ENCODE measurements around the gene SIX4. TPM values are rescaled to one million over a fixed set of nuclear protein-coding genes. Genes with fewer than 3 reads are reported as not detected.

SIX4 gene
- total RNA-seq, 2 donors from 2014 or later: 17.6 to 21.3 TPM

GRCh38 chr14:60720391-60720790, 3.8 kb downstream of the SIX4 start:
- no peak for DNase-seq (ENCODE audit: low spot score)
- 50% methylated on average over 1 of the region's 1 CpG for WGBS
- TF ChIP-seq POLR2AphosphoS5 (IDR thresholded peaks at IDR 0.05): no peak
- no peak for TF ChIP-seq POLR2A (IDR thresholded peaks at IDR 0.05)
- TF ChIP-seq CTCF (IDR thresholded peaks at IDR 0.05): no peak
- Histone ChIP-seq H3K36me3 (no peaks in the 10 kb centered on the region), H3K27ac (peak overlapping the region in 1 of 2 donors; percentile 94), H3K27me3 (replicated peaks; ENCODE audit: insufficient read depth) (no peaks in the 10 kb centered on the region), H3K9me3 (no peaks in the 10 kb centered on the region), H3K4me3 (no peak overlapping the region), H3K4me1 (replicated peaks) (no peaks in the 10 kb centered on the region)
- intact Hi-C loops (cut with DNase I): loop anchor here (5.0 to 10.0 kb wide), 4 partner anchors 68 to 626 kb away; partner anchors contain the start of genes PCNX4, SLC38A6 and TRMT5

- no peaks in the 10 kb centered on the region for H3K36me3 ChIP-seq
- H3K4me3 ChIP-seq: no peak overlapping the region
- H3K27ac ChIP-seq: no peak overlapping the region
- intact Hi-C loops (cut with DNase I): no loop called here
- no peak for DNase-seq (ENCODE audit: low spot score)
- H3K4me1 ChIP-seq (replicated peaks): no peaks in the 10 kb centered on the region
- H3K27me3 ChIP-seq (replicated peaks; ENCODE audit: insufficient read depth): no peaks in the 10 kb centered on the region
- TF ChIP-seq POLR2A (IDR thresholded peaks at IDR 0.05) (no peak), CTCF (IDR thresholded peaks at IDR 0.05) (no peak), POLR2AphosphoS5 (IDR thresholded peaks at IDR 0.05) (no peak)
- H3K9me3 ChIP-seq: no peaks in the 10 kb centered on the region
- WGBS: 75% methylated on average over 6 of the region's 6 CpGs
Observed at GRCh38 chr14:60713513-60713912, 10.6 kb downstream of the SIX4 start.

- Histone ChIP-seq H3K9me3 (no peaks in the 10 kb centered on the region), H3K27ac (no peak overlapping the region), H3K4me3 (no peak overlapping the region), H3K4me1 (replicated peaks) (no peaks in the 10 kb centered on the region), H3K36me3 (no peaks in the 10 kb centered on the region), H3K27me3 (replicated peaks; ENCODE audit: insufficient read depth) (no peaks in the 10 kb centered on the region)
- intact Hi-C loops (cut with DNase I): no loop called here
- no peak for TF ChIP-seq POLR2AphosphoS5 (IDR thresholded peaks at IDR 0.05)
- no peak for DNase-seq (ENCODE audit: low spot score)
Observed at GRCh38 chr14:60710494-60710893, 13.7 kb downstream of the SIX4 start.

GRCh38 chr14:60707858-60708257, 16.3 kb downstream of the SIX4 start:
- no peaks in the 10 kb centered on the region for H3K9me3 ChIP-seq

GRCh38 chr14:60705100-60705499, 19.1 kb downstream of the SIX4 start:
- no peak for DNase-seq (ENCODE audit: low spot score)
- Histone ChIP-seq H3K27ac (no peak overlapping the region), H3K9me3 (no peaks in the 10 kb centered on the region), H3K27me3 (replicated peaks; ENCODE audit: insufficient read depth) (no peaks in the 10 kb centered on the region), H3K36me3 (no peaks in the 10 kb centered on the region), H3K4me3 (no peak overlapping the region), H3K4me1 (replicated peaks) (no peaks in the 10 kb centered on the region)
- intact Hi-C loops (cut with DNase I): no loop called here
- no peak for TF ChIP-seq CTCF (IDR thresholded peaks at IDR 0.05)
- TF ChIP-seq POLR2A (IDR thresholded peaks at IDR 0.05): no peak
- TF ChIP-seq POLR2AphosphoS5 (IDR thresholded peaks at IDR 0.05): no peak

More at GRCh38 chr14:60707858-60708257, 16.3 kb downstream of the SIX4 start:
- no peaks in the 10 kb centered on the region for H3K36me3 ChIP-seq
- no peak for TF ChIP-seq POLR2A (IDR thresholded peaks at IDR 0.05)
- no peak for TF ChIP-seq POLR2AphosphoS5 (IDR thresholded peaks at IDR 0.05)
- TF ChIP-seq CTCF (IDR thresholded peaks at IDR 0.05): no peak
- H3K27ac ChIP-seq: no peak overlapping the region
- 96% methylated on average over 3 of the region's 3 CpGs for WGBS
- intact Hi-C loops (cut with DNase I): no loop called here
- H3K4me1 ChIP-seq (replicated peaks): no peaks in the 10 kb centered on the region
- DNase-seq (ENCODE audit: low spot score): no peak
- no peak overlapping the region for H3K4me3 ChIP-seq
- no peaks in the 10 kb centered on the region for H3K27me3 ChIP-seq (replicated peaks; ENCODE audit: insufficient read depth)

Measured in prostate gland (tissue), 2 donors.